Brain microvascular endothelial cell (primary cell): Measurements from ENCODE around the gene C12orf76.
"Not testable (repeated sequence)": the region's sequence is repeated elsewhere in the genome, so short reads cannot be mapped to it uniquely, and the experiment has no call there.

ENCODE experiments used
- DNase-seq: peaks from one replicate; pipeline ENCODE4 v3.0.0-alpha.2; 2020
- H3K27ac ChIP-seq: fragments of 250-450 bp; sonication (Bioruptor Pico); 2 replicates; pipeline ENCODE4 v1.5.1; 2020; ENCODE audit warnings: mild to moderate bottlenecking, moderate library complexity
- H3K27me3 ChIP-seq: fragments of 250-450 bp; sonication (Bioruptor Pico); replicated peaks from 2 replicates; pipeline ENCODE4 v1.5.1; 2020; ENCODE audit warnings: mild to moderate bottlenecking
- H3K36me3 ChIP-seq: fragments of 250-450 bp; sonication (Bioruptor Pico); replicated peaks from 2 replicates; pipeline ENCODE4 v1.5.1; 2020; ENCODE audit warnings: mild to moderate bottlenecking
- H3K4me3 ChIP-seq: 2 replicates; pipeline ENCODE4 v1.5.1; 2011; ENCODE audit warnings: low read depth, mild to moderate bottlenecking, control low read depth, low read length, moderate library complexity
- CTCF ChIP-seq: IDR thresholded peaks from 2 replicates; pipeline ENCODE4 v1.5.1; 2011; ENCODE audit warnings: low read depth, mild to moderate bottlenecking, moderate library complexity, low read length, control low read depth, inconsistent platforms; ENCODE audit errors: missing control alignments
- in situ Hi-C: cut with HindIII; loops from 2 replicates; pipeline ENCODE4 v1.10.0; 2017; ENCODE audit warnings: low sequenced_read_pairs, low pct_ligation_motif_present

The C12orf76 gene

GRCh38 chr12:110050927-110051326 is 2.6 kb upstream of the C12orf76 start:
- TF ChIP-seq CTCF: no peak
- in situ Hi-C loops: no loop called here
- Histone ChIP-seq H3K27ac (no peak overlapping the region), H3K4me3 (no peak overlapping the region), H3K36me3 (no peaks in the 10 kb centered on the region), H3K27me3 (no peaks in the 10 kb centered on the region)
- DNase-seq: no peak

- in situ Hi-C loops, H3K4me3 ChIP-seq, H3K27me3 ChIP-seq, H3K36me3 ChIP-seq, H3K27ac ChIP-seq, DNase-seq: not testable (repeated sequence)
Observed at GRCh38 chr12:110049666-110050065, 1.3 kb upstream of the C12orf76 start.

GRCh38 chr12:110049034-110049433 is 712 bp upstream of the C12orf76 start:
- in situ Hi-C loops, H3K36me3 ChIP-seq, H3K27me3 ChIP-seq, DNase-seq: not testable (repeated sequence)
- peak overlapping the region; percentile 92 for H3K4me3 ChIP-seq
- H3K27ac ChIP-seq: peak overlapping the region; percentile 73

GRCh38 chr12:110047297-110047940 is 903 bp downstream of the C12orf76 start:
- peak overlapping the region; percentile 92 for H3K4me3 ChIP-seq
- no peak for TF ChIP-seq CTCF
- H3K36me3 ChIP-seq: peaks cover 3% of the 10 kb centered on the region
- no peaks in the 10 kb centered on the region for H3K27me3 ChIP-seq
- DNase-seq: no peak
- H3K27ac ChIP-seq: no peak overlapping the region
- in situ Hi-C loops: no loop called here

- TF ChIP-seq CTCF: no peak
- in situ Hi-C loops: no loop called here
- H3K27me3 ChIP-seq: no peaks in the 10 kb centered on the region
- H3K4me3 ChIP-seq: no peak overlapping the region
- no peak overlapping the region for H3K27ac ChIP-seq
- peaks cover 10% of the 10 kb centered on the region for H3K36me3 ChIP-seq
- DNase-seq: no peak
Observed at GRCh38 chr12:110046451-110047187, 1.7 kb downstream of the C12orf76 start.

- in situ Hi-C loops: no loop called here
- no peak for TF ChIP-seq CTCF
- Histone ChIP-seq H3K36me3 (peaks cover 12% of the 10 kb centered on the region), H3K27me3 (no peaks in the 10 kb centered on the region), H3K4me3 (no peak overlapping the region), H3K27ac (no peak overlapping the region)
- DNase-seq: no peak
Observed at GRCh38 chr12:110042264-110042663, 6.1 kb downstream of the C12orf76 start.
